GM10847 (cell line): Measurements from ENCODE around the gene ANAPC2.

Source experiments
- POLR2A ChIP-seq: IDR thresholded peaks from 2 replicates; pipeline ENCODE4 v1.6.1; 2011; ENCODE audit not compliant: insufficient read length; ENCODE audit errors: extremely low read depth

ANAPC2 gene

GRCh38 chr9:137221506-137222111 lies 33.2 kb upstream of the ANAPC2 start:
- TF ChIP-seq POLR2A = no peak

DNA sequence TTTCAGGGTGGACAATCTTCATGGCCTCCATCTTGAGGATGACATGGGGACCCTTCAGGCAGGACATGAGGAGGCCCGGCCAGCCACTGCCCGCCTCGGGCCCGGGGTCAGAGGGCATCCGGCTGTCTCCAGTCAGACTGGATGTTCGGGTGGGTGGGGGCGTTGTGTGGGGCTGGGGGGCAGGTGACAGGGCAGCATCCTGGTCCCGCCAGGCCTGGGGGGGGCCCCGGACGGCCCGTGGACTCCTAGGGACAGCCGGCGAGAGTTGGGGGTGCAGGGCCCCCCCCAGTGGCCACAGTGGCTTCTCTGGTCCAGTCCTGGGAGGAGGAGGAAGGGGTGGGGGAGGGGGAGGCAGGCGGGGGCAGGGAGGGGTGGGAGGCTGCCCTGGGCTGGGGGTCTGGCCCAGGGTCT lies 32.7 kb upstream of the ANAPC2 start:
- TF ChIP-seq POLR2A = no peak

DNA sequence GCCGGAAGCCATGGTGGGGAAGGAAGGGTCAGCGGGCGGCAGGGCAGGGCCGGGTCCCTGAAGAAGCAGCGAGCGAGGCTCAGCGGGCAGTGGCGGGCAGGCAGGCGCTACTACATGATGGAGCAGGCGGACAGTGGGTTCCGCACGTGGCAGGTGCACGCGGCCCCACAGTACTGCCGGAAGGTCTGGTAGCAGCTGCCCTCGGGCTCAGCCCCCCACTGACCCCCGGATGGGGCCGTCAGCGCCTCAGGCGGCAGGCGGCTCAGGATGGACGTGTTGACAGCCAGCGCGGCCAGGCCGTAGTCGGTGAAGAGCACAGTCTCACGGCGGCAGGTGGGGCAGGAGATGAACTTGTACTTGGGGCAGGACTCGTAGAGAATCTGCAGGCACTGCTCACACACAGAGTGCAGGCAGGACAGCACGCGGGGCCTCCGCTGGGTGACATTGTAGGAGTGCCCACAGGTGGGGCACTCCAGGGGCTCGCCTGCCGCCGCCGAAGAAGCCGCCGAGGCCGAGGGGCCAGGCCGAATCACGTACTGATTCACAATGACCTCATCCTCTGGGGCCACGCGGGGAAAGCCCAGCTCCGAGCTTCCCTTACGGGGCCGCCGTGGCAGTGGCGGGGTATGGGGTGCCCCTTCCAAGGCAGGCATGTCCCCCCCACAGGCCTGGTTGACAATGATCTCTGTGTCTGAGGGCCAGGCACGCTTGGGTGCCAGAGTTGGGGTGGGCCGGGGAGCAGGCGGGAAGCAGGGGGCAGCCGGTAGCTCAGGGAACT lies 32.1 kb upstream of the ANAPC2 start:
- TF ChIP-seq POLR2A = no peak

- TF ChIP-seq POLR2A = no peak
These were observed 31.5 kb upstream of the ANAPC2 start for GRCh38 chr9:137219757-137220316.

GRCh38 chr9:137218754-137219271 lies 30.5 kb upstream of the ANAPC2 start:
- TF ChIP-seq POLR2A = no peak

DNA sequence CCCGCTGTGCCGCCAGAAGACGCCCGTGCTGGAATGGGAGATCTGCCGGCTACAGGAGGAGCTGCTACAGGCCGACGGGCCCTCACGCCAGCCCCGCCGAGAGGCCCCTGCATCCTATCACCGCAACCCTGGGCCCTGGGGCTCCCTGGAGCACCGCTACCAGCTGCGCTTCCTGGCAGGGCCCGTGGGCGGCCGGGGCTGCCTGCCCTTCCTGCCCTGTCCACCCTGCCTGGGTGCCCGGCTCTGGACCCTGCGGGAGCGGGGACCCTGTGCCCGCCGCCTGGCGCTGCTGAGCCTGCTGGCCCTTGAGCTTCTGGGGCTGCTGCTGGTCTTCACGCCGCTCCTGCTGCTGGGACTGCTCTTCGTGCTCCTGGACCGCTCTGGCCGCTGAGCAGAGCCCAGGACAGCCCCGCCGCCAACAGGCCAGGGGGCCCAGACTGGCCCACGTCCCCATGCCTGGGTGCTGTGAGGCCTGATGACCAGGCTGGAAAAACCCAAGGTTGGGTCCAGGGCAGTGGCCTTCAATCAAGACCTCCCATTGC lies 29.9 kb upstream of the ANAPC2 start:
- no peak for TF ChIP-seq POLR2A

DNA sequence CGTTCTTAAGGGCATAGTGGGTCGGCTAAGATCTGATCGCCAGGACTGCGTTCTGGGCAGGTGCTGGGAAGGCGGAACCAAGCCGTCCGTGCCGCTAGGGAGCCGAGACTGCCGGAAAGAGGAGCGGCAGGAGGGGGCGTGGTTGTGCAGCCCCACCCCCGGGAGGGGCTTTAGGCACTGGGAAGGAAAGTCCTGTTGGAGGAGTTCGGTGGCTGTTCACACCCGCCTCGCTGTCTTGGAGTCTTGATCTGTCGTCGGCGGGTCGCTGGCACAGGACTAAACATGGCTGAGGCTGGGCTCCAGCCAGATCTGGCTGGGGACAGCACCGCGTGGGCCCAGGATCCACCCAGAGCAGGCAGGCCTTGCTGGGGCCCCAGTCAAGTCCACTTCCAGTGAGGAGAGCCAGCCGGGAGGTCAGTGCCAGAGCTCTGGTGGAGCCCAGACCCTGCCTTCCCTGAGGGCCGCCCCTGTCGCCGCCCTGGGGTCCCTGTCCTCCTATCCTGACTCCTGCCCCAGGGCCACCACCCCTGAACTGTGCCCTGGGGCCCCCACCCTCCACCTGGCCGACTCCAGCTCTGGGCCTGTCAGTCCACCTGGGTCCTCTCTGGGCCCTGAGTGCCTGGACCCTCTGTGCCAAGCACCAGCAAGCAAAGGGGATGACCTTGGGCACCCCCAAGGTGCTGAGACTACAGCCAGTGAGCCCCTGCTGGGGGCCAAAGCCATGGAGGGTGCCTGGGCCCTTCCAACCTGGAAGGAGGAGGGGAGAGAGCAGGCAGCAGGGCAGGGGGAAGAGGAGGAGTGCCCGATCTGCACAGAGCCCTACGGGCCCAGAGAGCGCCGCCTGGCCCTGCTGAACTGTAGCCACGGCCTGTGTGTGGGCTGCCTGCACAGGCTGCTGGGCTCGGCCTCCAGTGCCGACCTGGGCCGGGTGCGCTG lies 29.2 kb upstream of the ANAPC2 start:
- TF ChIP-seq POLR2A = no peak

DNA sequence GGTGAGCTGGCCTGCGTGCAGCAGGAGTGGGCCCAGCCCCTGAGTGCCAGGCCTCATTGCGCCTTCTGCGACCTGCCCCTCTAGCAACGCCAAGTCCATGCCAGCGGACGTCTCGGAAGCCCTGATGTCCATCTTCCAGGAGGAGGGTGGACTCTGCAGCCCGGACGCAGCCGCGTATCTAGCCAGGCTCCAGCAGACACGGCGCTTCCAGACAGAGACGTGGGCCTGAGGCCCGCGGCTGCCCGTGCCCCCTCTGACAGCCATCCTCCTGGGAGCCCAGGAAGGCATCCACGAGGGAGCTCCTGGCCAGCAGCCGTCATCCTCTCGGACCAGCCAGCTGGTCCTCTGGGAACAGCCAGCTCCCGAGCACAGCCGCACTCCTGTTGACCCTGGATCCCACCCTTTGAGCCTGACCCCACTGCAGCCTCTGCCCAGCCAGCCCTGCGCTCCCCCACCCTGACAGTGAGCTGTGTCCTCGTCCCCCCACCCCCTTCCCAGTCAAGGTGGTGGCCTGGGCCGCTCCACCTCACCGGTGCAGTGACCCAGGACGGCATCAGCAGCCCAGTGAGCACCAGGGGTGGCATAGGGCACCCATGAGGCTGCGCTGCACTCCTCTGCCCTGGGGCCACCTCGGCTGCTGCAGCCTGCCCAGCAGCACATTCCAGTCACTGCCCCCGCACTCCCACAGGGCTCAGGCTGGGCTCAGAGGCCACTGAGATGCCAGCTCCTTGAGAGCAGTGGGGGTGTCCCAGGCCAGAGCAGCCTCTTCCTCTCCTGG lies 28.0 kb upstream of the ANAPC2 start:
- TF ChIP-seq POLR2A = no peak

- no peak for TF ChIP-seq POLR2A
These were observed 27.0 kb upstream of the ANAPC2 start for GRCh38 chr9:137215196-137215986.

DNA sequence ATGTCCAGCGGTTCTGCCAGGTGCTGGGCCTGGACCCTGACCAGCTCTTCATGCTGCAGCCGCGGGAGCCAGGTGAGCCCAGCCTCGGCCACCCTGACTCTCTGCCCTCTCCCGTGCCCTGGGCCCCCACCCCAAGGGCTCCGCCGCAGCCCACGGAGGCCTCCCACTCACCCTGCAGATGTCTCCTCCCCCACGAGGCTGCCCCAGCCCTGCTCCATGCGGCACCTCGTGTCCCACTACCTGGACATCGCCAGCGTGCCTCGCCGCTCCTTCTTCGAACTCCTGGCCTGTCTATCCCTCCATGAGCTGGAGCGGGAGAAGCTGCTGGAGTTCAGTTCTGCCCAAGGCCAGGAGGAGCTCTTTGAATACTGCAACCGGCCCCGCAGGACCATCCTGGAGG lies 26.3 kb upstream of the ANAPC2 start:
- no peak for TF ChIP-seq POLR2A

DNA sequence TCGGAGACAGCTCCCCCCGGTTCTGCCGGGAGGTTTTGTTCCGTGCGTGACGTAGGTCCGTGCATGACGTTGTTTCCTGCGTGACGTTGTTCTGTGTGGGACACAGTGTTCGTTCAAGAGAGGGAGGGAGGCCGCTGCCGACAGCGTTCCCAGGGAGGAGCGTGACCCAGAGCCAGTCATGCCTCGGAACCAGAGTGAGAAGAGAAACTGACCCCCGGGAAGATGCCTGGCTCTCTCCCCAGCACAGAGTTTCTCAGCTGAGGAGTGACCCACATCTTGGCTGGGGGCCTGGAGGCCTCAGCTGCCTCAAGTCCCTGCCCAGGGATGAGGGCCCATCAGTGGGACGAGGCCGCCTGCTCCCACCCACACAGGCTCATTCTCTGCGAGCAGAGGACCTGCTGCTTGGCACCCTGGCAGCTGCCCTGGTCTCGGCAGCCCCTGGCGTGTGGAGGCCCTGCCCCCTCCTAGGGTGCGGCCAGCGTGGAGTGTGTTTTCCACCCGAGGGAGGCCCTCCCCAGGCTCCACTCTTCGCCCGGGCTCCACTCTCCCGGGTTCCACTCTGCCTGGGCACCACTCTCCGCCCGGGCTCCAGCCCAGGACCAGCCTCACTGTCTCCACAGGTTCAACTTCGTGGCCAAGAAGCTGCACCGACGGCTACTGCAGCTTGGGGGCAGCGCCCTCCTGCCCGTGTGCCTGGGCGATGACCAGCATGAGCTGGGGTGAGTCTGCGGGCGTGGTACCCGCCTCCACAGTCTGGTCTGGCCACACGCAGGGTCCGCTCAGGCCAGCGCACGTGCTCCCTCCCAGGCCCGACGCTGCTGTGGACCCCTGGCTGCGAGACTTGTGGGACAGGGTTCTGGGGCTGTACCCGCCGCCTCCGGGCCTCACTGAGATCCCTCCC lies 25.1 kb upstream of the ANAPC2 start:
- TF ChIP-seq POLR2A = no peak

- no peak for TF ChIP-seq POLR2A
These were observed 24.2 kb upstream of the ANAPC2 start for GRCh38 chr9:137212520-137212919.
